ENCODE data around the gene ZFYVE1.

- TF ChIP-seq POLR2A (IDR thresholded peaks at IDR 0.05) (no peak), CTCF (IDR thresholded peaks at IDR 0.05) (no peak)
Observed at GRCh38 chr14:72962829-72963312, 64.0 kb downstream of the ZFYVE1 start.

Data from heart left ventricle (tissue), 13 donors.